ENCODE measurements around the gene NBL1.

The NBL1 gene

GRCh38 chr1:19645411-19646251 lies 1.5 kb downstream of the NBL1 start:
- DNase-seq (ENCODE audit: extremely low read depth in 1 of 2, low read depth in 1 of 2): no peak

- no peak for DNase-seq (ENCODE audit: extremely low read depth in 1 of 2, low read depth in 1 of 2)
Measured at GRCh38 chr1:19646377-19647319, 2.5 kb downstream of the NBL1 start.

- no peak for DNase-seq (ENCODE audit: extremely low read depth in 1 of 2, low read depth in 1 of 2)
Measured at GRCh38 chr1:19647643-19648042, 3.5 kb downstream of the NBL1 start.

GRCh38 chr1:19648239-19648638 lies 4.1 kb downstream of the NBL1 start:
- no peak for DNase-seq (ENCODE audit: extremely low read depth in 1 of 2, low read depth in 1 of 2)

- DNase-seq (ENCODE audit: extremely low read depth in 1 of 2, low read depth in 1 of 2): no peak
Measured at GRCh38 chr1:19648689-19649088, 4.6 kb downstream of the NBL1 start.

- no peak for DNase-seq (ENCODE audit: extremely low read depth in 1 of 2, low read depth in 1 of 2)
Measured at GRCh38 chr1:19650416-19651140, 6.5 kb downstream of the NBL1 start.

- no peak for DNase-seq (ENCODE audit: extremely low read depth in 1 of 2, low read depth in 1 of 2)
Measured at GRCh38 chr1:19651141-19651737, 7.1 kb downstream of the NBL1 start.

GRCh38 chr1:19654386-19654785 lies 10.3 kb downstream of the NBL1 start:
- DNase-seq (ENCODE audit: extremely low read depth in 1 of 2, low read depth in 1 of 2): no peak

GRCh38 chr1:19654886-19655717 lies 11.0 kb downstream of the NBL1 start:
- DNase-seq (ENCODE audit: extremely low read depth in 1 of 2, low read depth in 1 of 2): no peak

GRCh38 chr1:19655718-19656080 lies 11.6 kb downstream of the NBL1 start:
- no peak for DNase-seq (ENCODE audit: extremely low read depth in 1 of 2, low read depth in 1 of 2)

- no peak for DNase-seq (ENCODE audit: extremely low read depth in 1 of 2, low read depth in 1 of 2)
Measured at GRCh38 chr1:19656134-19656779, 12.1 kb downstream of the NBL1 start.

- no peak for DNase-seq (ENCODE audit: extremely low read depth in 1 of 2, low read depth in 1 of 2)
Measured at GRCh38 chr1:19656780-19657466, 12.8 kb downstream of the NBL1 start.

- DNase-seq (ENCODE audit: extremely low read depth in 1 of 2, low read depth in 1 of 2): no peak
Measured at GRCh38 chr1:19657511-19657910, 13.4 kb downstream of the NBL1 start.

GRCh38 chr1:19658186-19658585 lies 14.1 kb downstream of the NBL1 start:
- no peak for DNase-seq (ENCODE audit: extremely low read depth in 1 of 2, low read depth in 1 of 2)

- DNase-seq (ENCODE audit: extremely low read depth in 1 of 2, low read depth in 1 of 2): no peak
Measured at GRCh38 chr1:19661721-19662228, 17.7 kb downstream of the NBL1 start.

- DNase-seq (ENCODE audit: extremely low read depth in 1 of 2, low read depth in 1 of 2): no peak
Measured at GRCh38 chr1:19662313-19662712, 18.2 kb downstream of the NBL1 start.

GRCh38 chr1:19664453-19665185 lies 20.5 kb downstream of the NBL1 start, which contains the start of gene HTR6:
TSS of gene HTR6 (plus strand) at chr1:19664875. CDS start at chr1:19665754, 879 bp downstream.
- no peak for DNase-seq (ENCODE audit: extremely low read depth in 1 of 2, low read depth in 1 of 2)

- DNase-seq (ENCODE audit: extremely low read depth in 1 of 2, low read depth in 1 of 2): no peak
Measured at GRCh38 chr1:19665186-19665495, 21.0 kb downstream of the NBL1 start.

All from activated CD8-positive, alpha-beta memory T cell treated with anti-CD3 and anti-CD28 coated beads for 1 hour (primary cell).